ENCODE results near the gene PLD1. TPM values are rescaled to one million over a fixed set of nuclear protein-coding genes. Genes with fewer than 3 reads are reported as not detected.

Gene PLD1
- polyA plus RNA-seq, 1 donor: 87.6 TPM

- DNase-seq: no peak
- Histone ChIP-seq H3K36me3 (ENCODE audit: control insufficient read depth, insufficient read depth, low read length) (no peaks in the 10 kb centered on the region), H3K27ac (ENCODE audit: low read length) (no peak overlapping the region), H3K4me3 (ENCODE audit: low read length) (no peak overlapping the region), H3K27me3 (ENCODE audit: control insufficient read depth, insufficient read depth, low read length) (no peaks in the 10 kb centered on the region), H3K9me3 (ENCODE audit: control insufficient read depth, low read depth, low read length) (no peaks in the 10 kb centered on the region), H3K4me1 (ENCODE audit: control insufficient read depth, insufficient read depth, low read length) (peaks cover 4% of the 10 kb centered on the region)
- WGBS (ENCODE audit: insufficient coverage, low lambda C conversion rate): no CpG with 5 or more reads among the region's 1 CpG
Observed at GRCh38 chr3:171552531-171552930, 257.8 kb downstream of the PLD1 start.

GRCh38 chr3:171551296-171551695 lies 259.0 kb downstream of the PLD1 start:
- Histone ChIP-seq H3K27me3 (ENCODE audit: control insufficient read depth, insufficient read depth, low read length) (no peaks in the 10 kb centered on the region), H3K9me3 (ENCODE audit: control insufficient read depth, low read depth, low read length) (no peaks in the 10 kb centered on the region), H3K4me3 (ENCODE audit: low read length) (no peak overlapping the region), H3K36me3 (ENCODE audit: control insufficient read depth, insufficient read depth, low read length) (no peaks in the 10 kb centered on the region), H3K4me1 (ENCODE audit: control insufficient read depth, insufficient read depth, low read length) (peaks cover 4% of the 10 kb centered on the region), H3K27ac (ENCODE audit: low read length) (no peak overlapping the region)
- WGBS (ENCODE audit: insufficient coverage, low lambda C conversion rate): no CpG with 5 or more reads among the region's 1 CpG
- DNase-seq: no peak

Other genes starting within 250 kb of the PLD1 start
- gene TMEM212, start 32.9 kb upstream of the PLD1 start, polyA plus RNA-seq: not detected
- 25.9 TPM for gene FNDC3B, start 229.1 kb upstream of the PLD1 start, polyA plus RNA-seq

Measured in large intestine (tissue), 3 donors.